SU-DHL-6 (cell line): ENCODE measurements around the gene TMTC1.

Experiments used
- H2AFZ ChIP-seq: fragments of 200-600 bp; sonication (generic); 2 replicates; pipeline ENCODE4 v1.6.1; 2014; ENCODE audit warnings: low read depth, mild to moderate bottlenecking, moderate library complexity, mixed read lengths, antibody characterized with exemption, low read length; ENCODE audit not compliant: severe bottlenecking
- H3F3A ChIP-seq: fragments of 200-600 bp; shearing (Covaris generic); 2 replicates; pipeline ENCODE4 v1.6.0; 2016; ENCODE audit warnings: antibody characterized with exemption, mild to moderate bottlenecking; ENCODE audit not compliant: insufficient read depth
- H3K27ac ChIP-seq: fragments of 200-600 bp; sonication (generic); 2 replicates; pipeline ENCODE4 v1.5.1; 2016; ENCODE audit warnings: low read depth, mild to moderate bottlenecking, low read length, moderate library complexity, mixed read lengths
- H3K27me3 ChIP-seq: fragments of 200-600 bp; sonication (generic), shearing (Covaris generic); 2 replicates; pipeline ENCODE4 v1.6.0; 2014; ENCODE audit warnings: mild to moderate bottlenecking, low read length
- H3K36me3 ChIP-seq: fragments of 200-600 bp; sonication (generic); 2 replicates; pipeline ENCODE4 v1.6.1; 2014; ENCODE audit warnings: mild to moderate bottlenecking, low read length, mixed read lengths
- H3K4me2 ChIP-seq: fragments of 300-600, 200-600 bp; shearing (Covaris generic), sonication (generic); 2 replicates; pipeline ENCODE4 v1.6.0; 2014; ENCODE audit warnings: low read length, low read depth, mild to moderate bottlenecking; ENCODE audit not compliant: poor library complexity, severe bottlenecking
- H3K4me3 ChIP-seq: fragments of 200-600 bp; sonication (generic); 2 replicates; pipeline ENCODE4 v1.5.1; 2014; ENCODE audit warnings: antibody characterized with exemption, low read length, mild to moderate bottlenecking, mixed read lengths; ENCODE audit not compliant: insufficient read depth, poor library complexity, severe bottlenecking
- H3K79me2 ChIP-seq: fragments of 200-600 bp; sonication (generic); 2 replicates; pipeline ENCODE4 v1.6.1; 2014; ENCODE audit warnings: mild to moderate bottlenecking, low read length, moderate library complexity; ENCODE audit not compliant: insufficient read depth
- H3K9ac ChIP-seq: fragments of 200-600 bp; sonication (generic); 2 replicates; pipeline ENCODE4 v1.7.0; 2014; ENCODE audit warnings: mild to moderate bottlenecking, low read length
- H3K9me2 ChIP-seq: fragments of 200-600 bp; sonication (generic); replicated peaks from 2 replicates; pipeline ENCODE4 v1.6.1; 2014; ENCODE audit warnings: low read length; ENCODE audit not compliant: insufficient read depth
- H3K9me3 ChIP-seq: fragments of 200-600 bp; sonication (generic); 2 replicates; pipeline ENCODE4 v1.6.1; 2014; ENCODE audit warnings: low read length, mixed read lengths; ENCODE audit not compliant: insufficient read depth
- H4K20me1 ChIP-seq: fragments of 200-600 bp; sonication (generic); 2 replicates; pipeline ENCODE4 v1.6.1; 2014; ENCODE audit warnings: low read depth, mild to moderate bottlenecking, antibody characterized with exemption, low read length, moderate library complexity, mixed read lengths
- CTCF ChIP-seq: fragments of 200-600 bp; sonication (generic); IDR thresholded peaks from one replicate; pipeline ENCODE4 v1.5.1; 2017; ENCODE audit warnings: antibody characterized with exemption, mild to moderate bottlenecking, low read length, moderate library complexity; ENCODE audit not compliant: insufficient read depth, poor library complexity, severe bottlenecking
- EZH2phosphoT487 ChIP-seq: fragments of 200-600 bp; sonication (generic), shearing (Covaris generic); conservative IDR thresholded peaks from 2 replicates; pipeline ENCODE4 v1.6.1; 2018; ENCODE audit warnings: mild to moderate bottlenecking, antibody characterized with exemption, low read length, moderate library complexity, mixed read lengths

TMTC1 gene

GRCh38 chr12:29455087-29455486 lies 328.7 kb downstream of the TMTC1 start:
- Histone ChIP-seq H3K9ac (no peak overlapping the region), H3K9me3 (no peaks in the 10 kb centered on the region), H3F3A (no peaks in the 10 kb centered on the region), H2AFZ (no peak overlapping the region), H3K4me2 (no peak overlapping the region), H3K4me3 (no peak overlapping the region), H3K9me2 (no peaks in the 10 kb centered on the region), H3K27ac (no peak overlapping the region), H4K20me1 (no peaks in the 10 kb centered on the region), H3K27me3 (no peaks in the 10 kb centered on the region), H3K36me3 (no peaks in the 10 kb centered on the region; the same call in 1 of the 2 replicates), H3K79me2 (0 out of 2 replicates have a peak, but pooled peaks cover 4% of the 10 kb centered on the region)
- TF ChIP-seq CTCF: no peak
- no peak for TF ChIP-seq EZH2phosphoT487

- Histone ChIP-seq H3K36me3 (peaks cover 4% of the 10 kb centered on the region; the same call in 1 of the 2 replicates), H3K9me3 (no peaks in the 10 kb centered on the region), H3K9ac (no peak overlapping the region), H3K27ac (no peak overlapping the region), H3K4me2 (no peak overlapping the region), H4K20me1 (no peaks in the 10 kb centered on the region), H3F3A (no peaks in the 10 kb centered on the region), H3K79me2 (peaks cover 17% of the 10 kb centered on the region; the same call in 1 of the 2 replicates), H2AFZ (no peak overlapping the region), H3K4me3 (no peak overlapping the region), H3K27me3 (no peaks in the 10 kb centered on the region), H3K9me2 (no peaks in the 10 kb centered on the region)
- TF ChIP-seq CTCF (no peak), EZH2phosphoT487 (no peak)
These were observed 331.9 kb downstream of the TMTC1 start for GRCh38 chr12:29451888-29452287.
